Measurements from ENCODE around the gene ATP10A. TPM values are rescaled to one million over a fixed set of nuclear protein-coding genes. Genes with fewer than 3 reads are reported as not detected.

Gene ATP10A
- total RNA-seq, 1 donor from 2014 or later = 71.9 TPM

GRCh38 chr15:25712961-25713355 lies 150.2 kb downstream of the ATP10A start:
- Mint-ChIP-seq H3K4me3 (ENCODE audit: unreplicated experiment) (no peak overlapping the region), H3K27me3 (ENCODE audit: unreplicated experiment) (no peaks in the 10 kb centered on the region), H3K4me1 (ENCODE audit: unreplicated experiment) (peaks cover 3% of the 10 kb centered on the region), H3K27ac (ENCODE audit: unreplicated experiment) (no peak overlapping the region), H3K36me3 (ENCODE audit: unreplicated experiment) (peaks cover 38% of the 10 kb centered on the region), H3K9me3 (ENCODE audit: unreplicated experiment) (no peaks in the 10 kb centered on the region)
- no peak for DNase-seq (ENCODE audit: extremely low spot score, unreplicated experiment)
- TF ChIP-seq, protein P1, sequence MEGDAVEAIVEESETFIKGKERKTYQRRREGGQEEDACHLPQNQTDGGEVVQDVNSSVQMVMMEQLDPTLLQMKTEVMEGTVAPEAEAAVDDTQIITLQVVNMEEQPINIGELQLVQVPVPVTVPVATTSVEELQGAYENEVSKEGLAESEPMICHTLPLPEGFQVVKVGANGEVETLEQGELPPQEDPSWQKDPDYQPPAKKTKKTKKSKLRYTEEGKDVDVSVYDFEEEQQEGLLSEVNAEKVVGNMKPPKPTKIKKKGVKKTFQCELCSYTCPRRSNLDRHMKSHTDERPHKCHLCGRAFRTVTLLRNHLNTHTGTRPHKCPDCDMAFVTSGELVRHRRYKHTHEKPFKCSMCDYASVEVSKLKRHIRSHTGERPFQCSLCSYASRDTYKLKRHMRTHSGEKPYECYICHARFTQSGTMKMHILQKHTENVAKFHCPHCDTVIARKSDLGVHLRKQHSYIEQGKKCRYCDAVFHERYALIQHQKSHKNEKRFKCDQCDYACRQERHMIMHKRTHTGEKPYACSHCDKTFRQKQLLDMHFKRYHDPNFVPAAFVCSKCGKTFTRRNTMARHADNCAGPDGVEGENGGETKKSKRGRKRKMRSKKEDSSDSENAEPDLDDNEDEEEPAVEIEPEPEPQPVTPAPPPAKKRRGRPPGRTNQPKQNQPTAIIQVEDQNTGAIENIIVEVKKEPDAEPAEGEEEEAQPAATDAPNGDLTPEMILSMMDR (IDR thresholded peaks at IDR 0.05) = no peak

GRCh38 chr15:25712192-25712960 lies 150.8 kb downstream of the ATP10A start:
- H3K27ac Mint-ChIP-seq (ENCODE audit: unreplicated experiment) = no peak overlapping the region
- no peak overlapping the region for H3K4me3 Mint-ChIP-seq (ENCODE audit: unreplicated experiment)
- TF ChIP-seq, protein P1 (IDR thresholded peaks at IDR 0.05) = no peak
- H3K4me1 Mint-ChIP-seq (ENCODE audit: unreplicated experiment) = peaks cover 3% of the 10 kb centered on the region
- peaks cover 36% of the 10 kb centered on the region for H3K36me3 Mint-ChIP-seq (ENCODE audit: unreplicated experiment)
- no peak for DNase-seq (ENCODE audit: extremely low spot score, unreplicated experiment)
- H3K27me3 Mint-ChIP-seq (ENCODE audit: unreplicated experiment) = no peaks in the 10 kb centered on the region
- H3K9me3 Mint-ChIP-seq (ENCODE audit: unreplicated experiment) = no peaks in the 10 kb centered on the region

- Mint-ChIP-seq H3K36me3 (ENCODE audit: unreplicated experiment) (peaks cover 32% of the 10 kb centered on the region), H3K4me3 (ENCODE audit: unreplicated experiment) (no peak overlapping the region), H3K27me3 (ENCODE audit: unreplicated experiment) (no peaks in the 10 kb centered on the region), H3K4me1 (ENCODE audit: unreplicated experiment) (peaks cover 3% of the 10 kb centered on the region), H3K9me3 (ENCODE audit: unreplicated experiment) (no peaks in the 10 kb centered on the region), H3K27ac (ENCODE audit: unreplicated experiment) (no peak overlapping the region)
- TF ChIP-seq, protein P1 (IDR thresholded peaks at IDR 0.05) = no peak
- DNase-seq (ENCODE audit: extremely low spot score, unreplicated experiment) = no peak
These were observed 151.4 kb downstream of the ATP10A start for GRCh38 chr15:25711691-25712090.

DNA sequence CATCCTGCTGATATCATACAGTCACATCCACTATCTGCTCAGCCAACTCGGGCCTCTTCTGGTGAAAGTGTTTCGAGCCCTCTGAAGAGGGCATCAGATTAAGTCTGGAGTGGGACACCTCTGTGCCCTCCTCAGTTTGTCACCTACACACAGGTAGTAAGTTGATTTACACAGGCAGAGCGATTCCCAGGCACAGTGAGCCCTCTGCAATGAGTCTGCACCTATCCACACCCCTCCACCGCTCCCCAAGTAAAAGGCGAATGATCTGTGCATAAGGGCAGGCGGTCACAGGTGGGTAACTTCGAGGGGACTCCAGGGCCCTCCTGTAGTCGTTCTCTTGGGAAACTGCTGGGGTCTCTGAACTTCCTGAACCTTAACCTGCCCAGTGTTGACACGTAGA lies 152.0 kb downstream of the ATP10A start:
- Mint-ChIP-seq H3K27ac (ENCODE audit: unreplicated experiment) (no peak overlapping the region), H3K4me3 (ENCODE audit: unreplicated experiment) (no peak overlapping the region), H3K36me3 (ENCODE audit: unreplicated experiment) (peaks cover 33% of the 10 kb centered on the region), H3K27me3 (ENCODE audit: unreplicated experiment) (no peaks in the 10 kb centered on the region), H3K9me3 (ENCODE audit: unreplicated experiment) (no peaks in the 10 kb centered on the region), H3K4me1 (ENCODE audit: unreplicated experiment) (peaks cover 3% of the 10 kb centered on the region)
- no peak for DNase-seq (ENCODE audit: extremely low spot score, unreplicated experiment)
- TF ChIP-seq, protein P1 (IDR thresholded peaks at IDR 0.05) = no peak

GRCh38 chr15:25710184-25710583 lies 152.9 kb downstream of the ATP10A start:
- H3K27ac Mint-ChIP-seq (ENCODE audit: unreplicated experiment) = no peak overlapping the region
- H3K4me3 Mint-ChIP-seq (ENCODE audit: unreplicated experiment) = no peak overlapping the region
- H3K36me3 Mint-ChIP-seq (ENCODE audit: unreplicated experiment) = peaks cover 41% of the 10 kb centered on the region
- no peak for DNase-seq (ENCODE audit: extremely low spot score, unreplicated experiment)
- H3K4me1 Mint-ChIP-seq (ENCODE audit: unreplicated experiment) = peaks cover 3% of the 10 kb centered on the region
- TF ChIP-seq, protein P1 (IDR thresholded peaks at IDR 0.05) = peak; percentile 68
- H3K9me3 Mint-ChIP-seq (ENCODE audit: unreplicated experiment) = no peaks in the 10 kb centered on the region
- H3K27me3 Mint-ChIP-seq (ENCODE audit: unreplicated experiment) = no peaks in the 10 kb centered on the region

Measured in osteocyte (in vitro differentiated cells).